Renal cortex interstitium (tissue), 11 donors: ENCODE data around the gene TEX35. TPM values are rescaled to one million over a fixed set of nuclear protein-coding genes. Genes with fewer than 3 reads are reported as not detected.
"Not testable (repeated sequence)": the region's sequence is repeated elsewhere in the genome, so short reads cannot be mapped to it uniquely, and the experiment has no call there.

Experiments used
- DNase-seq, 11 donors: peaks; one replicate each; pipeline ENCODE4 v3.0.0-alpha.2; 2013; ENCODE audit warnings: low read depth in 9 of 11, low spot score in 4 of 11; ENCODE audit errors: extremely low read depth in 1 of 11
- polyA plus RNA-seq, 3 donors: library from polyadenylated mRNA; unstranded; fragments of 120-200 nt; gene quantifications; one replicate each; pipeline ENCODE4 v1.2.1, GENCODE V29; 2013; ENCODE audit not compliant: insufficient read length in 3 of 3

Gene TEX35
- polyA plus RNA-seq, 3 donors: 0.10 TPM; not detected in 2

DNA sequence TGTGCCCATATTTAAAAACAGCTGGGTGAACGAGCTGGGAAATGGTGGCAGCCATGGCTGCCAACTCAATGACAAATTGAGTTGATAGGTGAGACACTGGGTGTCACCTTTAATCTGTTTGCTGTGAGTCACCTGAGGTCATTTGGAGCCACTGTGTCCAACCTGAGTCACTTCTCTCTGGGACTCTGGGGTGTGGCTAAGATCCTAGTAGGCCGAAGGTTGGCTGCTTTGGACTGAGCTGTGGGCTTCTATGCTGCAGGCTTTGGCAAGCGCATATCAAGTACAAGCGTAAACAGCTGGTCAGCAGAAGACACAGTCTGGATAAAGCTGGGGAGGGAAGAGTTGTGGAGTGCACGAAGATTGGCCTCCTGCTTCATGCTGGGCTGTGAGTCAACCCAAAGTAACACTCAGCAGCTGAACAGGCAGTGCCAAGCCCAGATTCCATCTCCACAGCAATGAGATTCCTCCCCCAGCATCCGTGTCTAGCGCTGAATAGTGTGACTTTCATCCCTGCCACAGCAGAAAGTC is 24.0 kb downstream of the TEX35 start:
- no peak for DNase-seq

DNA sequence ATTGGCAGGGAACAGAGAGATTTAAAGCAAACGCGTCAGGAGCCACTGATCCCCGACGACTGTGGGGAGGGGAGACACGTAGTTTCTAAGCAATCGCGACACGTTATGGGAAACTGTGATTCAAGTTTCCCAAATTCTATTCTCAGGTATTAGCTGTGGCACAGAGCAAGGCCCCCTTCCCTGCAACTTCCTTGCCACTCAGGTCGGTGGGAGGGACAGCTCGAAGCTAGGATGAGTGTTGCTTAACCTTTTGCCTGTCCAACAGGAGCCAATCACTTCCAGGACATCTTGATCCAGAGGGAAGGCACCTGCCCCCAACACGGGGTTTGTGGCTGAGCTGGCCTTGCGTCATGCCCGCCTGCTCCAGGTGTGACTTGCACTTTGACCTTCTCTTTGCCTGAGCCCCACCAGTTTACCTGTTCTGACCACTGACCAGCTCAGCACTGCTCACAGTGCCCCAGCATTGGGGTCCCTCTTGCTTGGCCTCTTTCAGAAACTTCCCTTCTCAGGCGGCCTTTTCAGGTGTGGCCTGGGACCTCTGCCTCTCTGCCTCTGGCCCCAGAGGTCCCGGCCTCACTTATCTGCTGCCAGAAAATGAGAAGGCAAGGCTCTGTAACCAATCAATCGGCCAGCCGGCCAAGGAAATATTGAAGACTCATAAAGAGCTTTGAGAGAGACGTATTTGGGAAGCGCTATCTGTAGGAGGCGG is 24.6 kb downstream of the TEX35 start:
- no peak for DNase-seq

DNA sequence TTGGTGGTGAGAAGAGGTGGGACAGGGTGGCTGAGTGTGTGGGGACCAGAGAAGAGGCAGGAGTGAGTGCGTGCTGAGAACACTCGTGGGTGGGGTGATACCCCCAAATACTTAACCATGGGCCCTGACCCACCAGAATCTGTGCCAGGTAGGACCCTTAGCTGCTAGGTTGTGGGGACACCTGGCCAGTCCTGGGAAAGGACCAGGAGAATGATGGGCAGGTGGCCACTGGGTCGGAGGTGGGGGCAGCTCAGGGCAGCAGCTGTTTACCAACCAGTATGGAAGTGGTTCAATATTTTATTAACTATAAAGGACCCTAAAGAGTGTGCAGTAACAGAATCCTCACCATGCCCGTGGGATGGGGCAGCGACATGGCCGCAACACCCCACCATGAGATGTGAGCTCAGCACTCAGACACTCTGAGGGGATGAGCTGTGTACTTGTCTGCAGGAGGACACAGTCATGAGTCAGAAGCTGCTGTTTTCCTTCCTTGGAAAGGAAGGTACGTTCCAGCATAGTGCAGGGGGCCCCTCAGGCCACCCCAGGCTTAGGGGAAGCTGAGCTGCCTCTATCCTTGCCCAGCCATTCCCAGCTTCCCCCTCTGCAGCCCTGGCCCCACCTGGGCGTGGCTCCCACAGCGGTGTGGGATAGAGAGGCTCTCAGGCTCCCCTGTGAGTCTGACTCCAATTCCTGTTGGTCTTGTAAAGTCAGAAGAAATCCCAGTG is 25.4 kb downstream of the TEX35 start:
- no peak for DNase-seq

DNA sequence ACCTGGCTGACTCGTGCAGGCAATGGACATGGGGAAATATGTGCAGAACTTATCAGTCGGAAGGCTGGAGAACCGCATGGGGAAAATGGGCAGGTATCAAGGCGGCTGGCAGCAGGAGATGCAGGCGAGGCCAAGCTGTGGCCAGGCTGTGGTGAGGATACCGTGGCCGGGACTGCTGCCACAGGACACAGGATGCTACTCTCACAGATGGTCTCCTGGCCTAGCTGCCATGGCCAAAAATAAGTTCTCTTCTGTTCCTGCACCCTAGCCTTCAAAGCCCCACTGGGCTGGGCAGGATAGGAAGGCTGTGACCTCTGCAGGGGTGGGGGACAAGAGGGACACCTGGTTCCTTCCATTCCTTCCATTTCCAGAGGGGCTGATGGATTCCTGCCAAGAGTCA is 26.4 kb downstream of the TEX35 start:
- DNase-seq: no peak

DNA sequence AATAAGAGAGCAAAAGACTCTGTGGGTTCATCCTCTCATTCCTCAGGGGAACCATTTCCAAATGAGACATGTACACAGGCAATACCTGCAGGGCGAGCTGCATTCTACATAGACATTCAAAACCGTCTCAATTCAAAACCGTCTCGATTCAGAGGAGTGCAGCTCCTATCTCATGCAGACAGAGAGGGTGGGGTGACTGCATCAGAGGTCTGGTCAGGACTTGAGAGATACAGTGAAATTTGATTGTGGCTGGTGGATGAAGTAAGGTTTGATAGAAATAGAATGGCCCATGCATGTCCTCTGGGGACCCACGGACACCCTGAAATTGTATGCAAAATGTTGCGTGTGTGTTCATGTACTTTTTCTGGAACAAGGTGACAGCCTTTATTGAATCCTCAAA is 27.3 kb downstream of the TEX35 start:
- no peak for DNase-seq

DNA sequence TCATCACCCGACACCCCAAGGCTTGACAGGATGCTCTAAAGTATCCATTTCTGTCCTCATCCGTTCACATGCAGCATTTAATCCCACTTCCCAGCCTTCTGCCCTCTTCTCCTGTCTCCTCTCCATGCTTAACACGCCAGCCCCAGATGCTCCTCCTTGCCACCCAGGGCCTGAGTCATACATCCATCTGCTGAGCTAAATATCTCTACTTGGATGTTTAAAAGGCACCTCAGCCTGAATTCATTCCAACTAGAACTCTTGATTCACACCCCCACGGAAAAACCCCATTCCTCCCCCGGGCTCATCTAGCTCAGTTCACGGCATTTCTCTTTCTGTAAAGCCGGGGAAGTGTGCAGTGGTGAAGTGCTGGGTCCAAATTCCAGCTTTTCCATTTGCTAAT is 27.7 kb downstream of the TEX35 start:
- no peak for DNase-seq

DNA sequence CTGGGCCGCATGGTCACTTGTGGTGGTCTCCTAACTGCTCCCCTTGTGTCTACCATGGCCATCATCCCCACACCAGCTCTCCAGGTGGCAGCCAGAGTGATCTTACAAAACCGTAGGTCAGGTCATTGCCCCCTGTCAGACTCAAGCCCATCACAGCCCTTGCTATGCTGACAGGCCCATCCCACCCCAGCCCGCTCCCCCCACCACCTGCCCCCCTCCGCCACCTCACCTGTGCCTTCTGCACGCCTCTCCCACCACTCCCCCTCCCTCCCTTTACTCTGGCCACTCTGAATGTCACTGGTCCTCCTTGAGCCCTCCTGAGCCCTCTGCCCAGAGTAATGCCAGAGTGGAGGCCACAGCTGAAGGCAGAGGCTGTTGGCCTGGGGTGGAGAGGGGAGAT is 28.5 kb downstream of the TEX35 start:
- no peak for DNase-seq

DNA sequence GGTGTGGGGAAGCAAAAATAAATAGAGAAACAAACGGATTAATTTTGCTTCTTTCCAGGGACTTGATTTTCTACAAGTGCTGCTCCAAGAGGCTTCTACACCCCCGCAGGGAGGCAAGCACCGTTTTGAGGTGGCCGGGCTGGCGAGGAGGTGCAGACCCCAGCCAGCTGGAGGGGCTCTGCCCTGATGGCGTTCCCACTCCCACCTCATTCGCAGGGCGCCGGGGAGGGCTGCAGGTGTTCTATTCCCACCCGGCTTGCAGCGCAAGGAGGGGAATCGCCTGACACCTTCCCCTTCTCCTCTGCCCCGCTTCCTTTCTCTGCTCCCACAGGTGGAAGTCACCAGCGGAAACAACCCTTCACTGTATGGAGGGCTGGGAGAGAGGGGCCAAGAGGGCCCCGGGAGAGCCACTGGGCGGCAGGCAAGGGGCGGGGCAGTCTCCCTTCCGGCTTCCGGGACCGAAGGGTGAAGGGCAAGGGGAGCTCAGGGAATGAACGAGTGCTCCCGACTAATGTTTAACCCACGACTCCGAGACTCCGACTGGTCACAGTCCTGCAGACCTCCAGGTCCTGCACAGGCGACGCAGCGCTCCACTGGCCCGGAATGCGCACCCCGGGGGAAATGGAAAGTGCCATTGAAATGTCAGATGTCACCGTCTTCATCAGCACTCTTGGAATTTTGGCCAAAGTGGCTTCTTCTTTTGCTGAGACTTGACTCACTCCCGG is 29.1 kb downstream of the TEX35 start:
- DNase-seq: peak in 10 of 11 donors; percentile 30 to 77 (median 48)

DNA sequence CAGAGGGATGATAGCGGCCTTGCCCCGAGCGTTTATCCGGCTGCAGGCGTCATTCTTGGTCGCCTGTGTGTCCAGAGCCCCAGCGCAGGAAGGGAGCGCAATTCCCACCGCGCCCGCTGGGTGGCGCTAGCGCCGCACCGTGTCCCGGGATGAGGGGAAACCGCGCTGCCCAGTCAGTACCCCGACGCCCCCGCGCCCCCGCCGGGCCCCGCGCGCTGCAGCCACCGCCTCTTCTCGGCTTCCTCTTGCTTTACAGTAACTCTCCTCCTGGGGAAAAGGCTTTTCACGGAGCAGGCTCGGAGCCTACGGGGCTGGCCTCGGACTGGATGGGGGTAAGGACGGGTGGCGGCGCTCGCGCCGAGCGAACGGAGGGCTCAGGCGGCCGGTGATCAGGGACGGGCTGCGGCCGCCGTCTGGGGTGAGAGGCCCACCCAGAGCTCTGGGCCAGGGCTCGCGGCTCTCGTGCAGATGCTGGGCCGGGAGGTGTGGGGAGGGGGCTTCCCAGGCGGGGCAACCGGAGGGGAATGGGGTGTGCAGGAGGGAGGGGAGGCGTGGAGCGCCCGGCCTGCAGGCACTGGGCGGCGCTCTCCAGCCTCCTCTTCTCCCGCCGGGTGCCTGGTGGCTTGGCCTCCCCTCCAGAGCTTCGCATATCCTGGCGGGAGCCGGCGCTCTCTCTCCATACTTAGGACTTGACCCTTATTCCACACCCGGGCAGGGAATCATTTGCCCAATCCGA is 29.8 kb downstream of the TEX35 start:
- peak; percentile 71 to 91 (median 86) for DNase-seq

DNA sequence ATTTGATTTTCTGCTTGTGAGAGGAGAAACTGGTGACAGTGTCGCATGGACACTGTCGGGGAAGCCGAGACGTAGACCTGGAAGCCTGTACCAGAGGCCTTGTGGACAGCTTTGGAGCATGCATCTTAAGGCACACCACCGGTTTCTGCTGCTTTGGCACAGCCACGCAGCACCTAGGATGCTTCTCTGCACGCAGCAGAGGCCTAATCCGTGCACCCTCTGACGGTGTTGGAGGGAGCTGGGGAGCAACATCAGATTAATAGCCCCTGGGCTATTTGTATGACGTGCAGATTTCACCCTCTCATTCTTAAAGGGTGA is 30.3 kb downstream of the TEX35 start:
- DNase-seq: peak in 1 of 11 donors; percentile 7

DNA sequence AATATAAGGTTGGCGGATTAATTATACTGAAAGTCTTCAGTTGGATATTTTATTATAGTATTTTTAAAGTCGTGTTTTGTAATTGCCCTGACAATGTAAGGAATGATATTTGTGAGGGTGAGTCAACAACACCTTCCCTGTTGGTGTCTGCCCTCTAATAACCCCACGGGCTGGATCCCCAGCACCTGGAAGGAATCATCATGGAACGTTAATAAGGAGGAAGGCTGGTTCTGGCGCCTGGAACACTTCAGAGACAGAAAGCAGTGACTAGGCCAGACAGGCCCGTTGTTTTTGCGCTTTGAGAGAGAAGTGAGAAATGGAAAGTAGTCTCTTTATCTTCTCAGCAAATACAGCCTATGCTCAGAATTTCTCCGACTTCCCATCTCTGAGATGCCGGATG is 31.6 kb downstream of the TEX35 start:
- no peak for DNase-seq

DNA sequence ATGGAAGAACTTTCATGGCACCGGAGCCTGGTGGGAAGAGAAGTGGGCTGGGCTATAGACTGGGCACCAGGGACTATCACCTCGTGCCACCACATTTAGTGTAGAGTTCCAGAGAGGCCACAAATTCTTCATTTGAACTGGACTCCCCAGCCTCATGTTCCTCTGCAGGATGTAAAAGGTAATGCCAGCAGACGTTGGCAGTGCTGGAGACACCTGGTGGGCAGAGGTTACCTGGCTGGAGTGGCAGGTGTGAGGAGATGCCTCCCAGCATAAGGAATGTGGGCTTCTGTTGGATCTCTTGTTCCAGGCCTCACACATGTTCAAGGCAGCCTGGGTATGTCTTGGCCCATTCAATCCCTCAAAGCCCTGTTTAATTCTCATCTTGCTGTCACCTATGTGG is 35.2 kb downstream of the TEX35 start:
- no peak for DNase-seq

DNA sequence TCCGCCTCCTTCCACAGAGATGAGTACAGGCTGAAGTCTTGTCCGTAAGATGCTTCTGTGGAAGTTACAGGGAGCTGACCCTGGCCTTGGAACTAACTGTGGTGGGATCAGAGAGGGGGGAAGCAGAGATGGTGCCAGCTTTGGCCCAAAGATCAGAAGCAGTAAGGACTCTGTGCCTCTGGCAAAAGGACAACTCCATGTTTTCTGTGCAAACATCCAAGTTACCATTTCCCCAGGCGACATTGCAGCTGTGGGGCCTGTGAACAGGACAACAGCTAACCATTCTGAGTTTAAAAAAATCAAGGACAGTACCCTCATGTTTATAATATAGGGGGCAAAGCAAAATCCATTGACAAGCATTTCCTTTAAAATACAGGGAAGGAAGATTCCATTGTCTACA is 38.4 kb downstream of the TEX35 start:
- no peak for DNase-seq

DNA sequence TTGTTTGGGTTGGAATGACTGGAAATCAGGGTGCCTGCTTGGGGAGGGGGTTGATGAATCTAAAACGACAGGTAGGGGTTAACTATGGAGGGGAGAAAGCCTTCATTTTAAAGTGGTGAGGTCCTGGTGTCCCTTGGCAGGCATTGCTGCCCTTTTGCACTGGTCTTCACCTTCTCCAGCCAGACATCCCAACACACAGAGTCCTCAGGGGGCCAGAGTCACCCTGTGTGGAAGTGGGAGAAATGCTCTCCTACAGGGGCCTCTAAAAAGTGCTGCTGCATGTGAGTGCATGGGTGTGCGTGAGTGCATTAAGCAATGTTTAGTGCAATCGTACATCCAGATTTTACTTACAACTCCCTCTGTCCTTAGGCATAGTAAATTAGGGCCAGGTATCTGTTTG is 39.0 kb downstream of the TEX35 start:
- no peak for DNase-seq

DNA sequence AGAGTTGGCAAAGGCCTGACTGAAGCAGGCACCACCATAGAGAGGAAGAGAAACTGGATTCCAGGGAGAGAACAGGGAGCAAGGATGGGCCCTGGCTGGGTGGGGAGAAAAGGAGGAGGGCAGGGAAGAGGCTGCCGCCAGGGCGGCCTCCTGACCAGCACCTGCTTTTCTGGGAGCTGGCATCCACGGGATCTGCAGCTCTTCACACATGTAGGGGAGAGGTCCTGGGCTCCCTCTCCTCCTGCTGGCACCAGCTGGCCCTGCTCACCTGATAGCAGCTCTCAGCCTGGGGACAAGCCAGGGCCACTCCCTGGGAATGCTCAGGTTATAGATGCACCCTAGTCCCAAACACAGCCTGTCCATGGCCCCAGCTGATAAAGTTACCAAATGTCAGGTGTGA is 39.9 kb downstream of the TEX35 start:
- DNase-seq: no peak

DNA sequence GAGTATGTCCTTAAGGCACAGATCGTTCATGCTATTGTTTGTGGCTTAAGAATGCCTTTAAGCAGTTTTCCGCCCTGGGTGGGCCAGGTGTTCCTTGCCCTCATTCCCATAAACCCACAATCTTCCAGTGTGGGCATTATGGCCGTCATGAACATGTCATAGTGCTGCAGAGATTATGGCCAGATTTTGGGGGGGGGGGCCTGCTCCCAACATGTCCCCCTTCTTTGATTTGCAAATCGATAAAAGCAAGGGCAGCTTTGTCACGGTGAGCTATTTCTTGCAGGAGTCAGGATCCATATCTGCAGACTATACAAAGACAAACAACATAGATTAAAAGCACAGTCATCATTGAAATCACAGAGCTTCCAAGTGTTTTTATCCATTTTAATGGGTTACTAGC is 41.4 kb downstream of the TEX35 start:
- not testable (repeated sequence) for DNase-seq

DNA sequence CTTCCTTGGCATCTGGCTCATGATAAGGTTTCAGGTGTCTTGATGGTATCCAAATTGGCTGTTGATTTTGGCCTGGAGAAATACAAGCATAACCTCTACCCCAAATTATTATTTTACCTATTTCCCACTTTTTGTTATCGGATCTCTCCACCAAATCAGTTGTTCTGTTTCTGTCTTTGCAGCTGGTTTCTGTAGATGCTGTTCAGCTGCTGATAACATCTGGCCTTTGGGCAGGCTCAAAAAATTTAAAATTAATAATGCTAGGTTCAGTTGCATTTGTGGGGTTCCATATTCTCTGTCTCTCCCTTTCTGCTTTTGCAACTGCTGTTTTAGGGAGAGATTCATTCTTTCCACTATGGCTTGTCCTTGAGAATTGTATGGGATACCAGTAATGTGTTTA is 42.7 kb downstream of the TEX35 start:
- not testable (repeated sequence) for DNase-seq

DNA sequence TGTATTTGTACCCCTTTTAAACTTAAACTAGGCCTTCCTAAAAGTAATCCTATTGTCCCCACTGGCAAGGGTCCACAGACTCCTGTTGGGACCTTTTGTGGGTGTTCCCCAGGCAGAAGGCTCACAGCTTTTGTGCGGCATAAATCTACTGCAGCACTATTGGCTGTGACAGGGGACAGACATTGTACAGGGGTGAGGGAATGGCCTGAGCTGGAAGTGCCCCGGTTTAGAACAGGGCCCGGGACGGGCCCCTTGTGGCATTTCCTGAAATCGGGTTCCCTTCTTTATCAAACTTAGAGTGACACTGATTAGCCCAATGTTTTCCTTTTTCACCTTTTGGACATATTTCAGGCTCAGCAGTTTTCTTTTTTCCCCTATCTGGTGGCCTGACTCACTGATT is 45.9 kb downstream of the TEX35 start:
- DNase-seq: not testable (repeated sequence)

DNA sequence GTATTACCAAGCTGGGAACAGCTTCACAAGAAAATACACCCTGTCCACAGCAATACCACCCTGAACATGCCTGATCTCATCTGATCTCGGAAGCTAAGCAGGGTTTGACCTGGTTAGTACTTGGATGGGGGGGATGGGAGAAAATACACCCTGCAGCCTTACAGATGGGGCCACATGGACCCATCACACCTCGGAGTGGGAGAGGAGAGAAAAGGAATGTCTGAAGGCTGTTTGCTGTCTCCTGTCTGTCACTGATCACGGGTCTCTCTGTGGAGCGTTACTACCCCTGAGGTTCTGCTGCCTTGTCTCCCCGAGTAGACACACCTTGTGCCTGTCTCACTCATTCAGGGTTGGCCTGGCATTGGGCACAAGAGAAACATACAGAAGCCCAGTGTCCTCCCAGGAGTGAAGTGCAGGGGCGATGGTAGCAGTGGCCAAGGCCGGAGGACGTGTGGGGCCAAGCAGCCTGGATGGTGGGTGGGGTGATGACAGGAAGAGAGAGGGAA is 48.0 kb downstream of the TEX35 start:
- DNase-seq: no peak
